Spinal cord (tissue), 10 donors: ENCODE data around the gene PREP. TPM values are rescaled to one million over a fixed set of nuclear protein-coding genes. Genes with fewer than 3 reads are reported as not detected.
"Not testable (repeated sequence)": the region's sequence is repeated elsewhere in the genome, so short reads cannot be mapped to it uniquely, and the experiment has no call there.

Source experiments
- DNase-seq, 6 donors: peaks; one replicate each; pipeline versions ENCODE4 v3.0.0 to v3.0.0-alpha.2; 2013 to 2015; ENCODE audit warnings: low spot score in 6 of 6, low read depth in 4 of 6
- H3K27ac ChIP-seq: one replicate; pipeline ENCODE4 v1.5.1; 2013; ENCODE audit warnings: low read depth, low read length, control low read depth
- H3K27me3 ChIP-seq: one replicate; pipeline ENCODE4 v1.6.1; 2013; ENCODE audit warnings: low read length; ENCODE audit not compliant: control insufficient read depth, insufficient read depth
- H3K36me3 ChIP-seq: one replicate; pipeline ENCODE4 v1.6.1; 2013; ENCODE audit warnings: low read length; ENCODE audit not compliant: control insufficient read depth, insufficient read depth
- H3K4me1 ChIP-seq: one replicate; pipeline ENCODE4 v1.6.1; 2013; ENCODE audit warnings: low read length; ENCODE audit not compliant: control insufficient read depth, insufficient read depth
- H3K4me3 ChIP-seq: one replicate; pipeline ENCODE4 v1.5.1; 2013; ENCODE audit warnings: low read depth, low read length, control low read depth
- H3K9me3 ChIP-seq: one replicate; pipeline ENCODE4 v1.6.1; 2013; ENCODE audit warnings: low read length; ENCODE audit not compliant: control insufficient read depth, insufficient read depth
- WGBS: methylation state at CpG from one replicate; pipeline ENCODE4 v1.1.5; 2013; ENCODE audit warnings: missing lambda C conversion rate; ENCODE audit not compliant: insufficient coverage; 5-methylcytosine and 5-hydroxymethylcytosine counted together
- polyA plus RNA-seq, 2 donors: library from polyadenylated mRNA; unstranded; fragments of 120-200 nt; gene quantifications; one replicate each; pipeline ENCODE4 v1.2.1, GENCODE V29; 2013; ENCODE audit not compliant: insufficient read length in 2 of 2
- total RNA-seq, 2 donors: library from RNA; depleted of rRNA in 1 of 2; stranded (reverse); fragments of 120-200 nt in 1 of 2; fragments of >200 nt in 1 of 2; gene quantifications; one replicate each; pipeline versions ENCODE4 v1.2.3 to v1.2.4, GENCODE V29; 2013 to 2014
- donor health status: healthy.

The PREP gene
- total and polyA plus RNA-seq, 4 donors, result 21.5 to 40.4 (median 35.3) TPM

DNA sequence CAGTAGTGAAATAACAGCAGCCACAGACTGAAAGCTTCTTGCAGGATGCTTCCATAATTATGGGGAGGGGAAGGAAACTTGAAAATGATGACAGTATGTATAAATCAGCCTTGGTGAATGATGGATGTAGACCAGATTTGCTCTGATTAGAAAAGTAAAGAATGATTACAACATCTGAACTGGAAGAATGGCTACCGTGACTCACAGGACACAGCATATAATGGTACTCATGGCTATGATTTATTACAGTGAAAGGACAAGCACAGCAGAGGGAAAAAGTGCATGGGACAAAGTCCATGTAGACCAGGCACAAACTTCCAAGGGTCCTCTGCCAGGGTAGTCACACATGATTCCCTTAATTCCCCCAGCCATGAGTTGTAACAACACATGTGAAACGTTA lies 152.3 kb downstream of the PREP start:
- DNase-seq, result no peak
- no peaks in the 10 kb centered on the region for H3K4me1 ChIP-seq
- no peaks in the 10 kb centered on the region for H3K27me3 ChIP-seq
- no peak overlapping the region for H3K27ac ChIP-seq
- H3K4me3 ChIP-seq, result no peak overlapping the region
- no peaks in the 10 kb centered on the region for H3K9me3 ChIP-seq
- H3K36me3 ChIP-seq, result no peaks in the 10 kb centered on the region
- WGBS, result 88% methylated on average over 1 of the region's 2 CpGs

DNA sequence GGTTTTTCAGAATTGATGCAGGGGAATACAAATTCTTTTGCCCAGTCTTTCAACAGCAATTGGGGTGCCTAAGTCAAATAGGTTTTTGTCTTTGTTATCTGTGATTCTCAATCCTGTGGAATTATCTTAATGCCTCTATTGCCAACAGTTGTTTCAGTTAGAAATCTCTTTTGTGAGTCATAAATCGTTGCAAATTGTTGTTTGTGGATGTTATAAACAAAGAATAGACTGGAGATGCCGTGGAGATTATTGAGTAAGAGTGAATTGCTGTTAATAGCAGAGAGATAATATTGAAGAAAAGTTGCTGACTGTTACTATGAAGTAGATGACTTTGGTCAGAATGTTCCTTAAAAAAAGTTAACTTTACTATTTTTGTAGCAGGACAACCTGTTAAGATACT lies 159.4 kb downstream of the PREP start:
- no peak overlapping the region for H3K27ac ChIP-seq
- no peaks in the 10 kb centered on the region for H3K9me3 ChIP-seq
- DNase-seq, result no peak
- H3K4me3 ChIP-seq, result no peak overlapping the region
- H3K4me1 ChIP-seq, result no peaks in the 10 kb centered on the region
- no peaks in the 10 kb centered on the region for H3K27me3 ChIP-seq
- H3K36me3 ChIP-seq, result no peaks in the 10 kb centered on the region
- 68% methylated on average over 2 of the region's 2 CpGs for WGBS

DNA sequence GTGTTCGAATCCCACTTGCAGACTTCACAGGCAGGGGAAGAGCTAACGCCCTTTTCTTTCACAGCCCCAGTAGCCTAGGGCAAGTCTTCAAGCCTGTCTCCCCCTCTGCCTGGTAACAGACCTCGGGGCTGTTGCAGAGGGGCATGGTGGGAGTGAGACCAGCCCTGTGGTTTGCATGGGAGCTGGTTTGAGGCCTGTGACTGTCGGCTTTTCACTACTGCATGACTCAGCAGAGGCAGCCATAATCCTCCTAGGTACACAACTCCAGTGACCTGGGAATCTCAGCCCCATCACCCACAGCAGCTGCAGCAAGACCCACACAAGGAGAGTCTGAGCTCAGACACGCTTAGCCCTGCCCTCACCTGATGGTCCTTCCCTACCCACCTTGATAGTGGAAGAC lies 167.7 kb downstream of the PREP start:
- Histone ChIP-seq H3K27me3 (no peaks in the 10 kb centered on the region), H3K4me1 (no peaks in the 10 kb centered on the region), H3K4me3 (no peak overlapping the region), H3K9me3 (peaks cover 3% of the 10 kb centered on the region), H3K27ac (no peak overlapping the region), H3K36me3 (no peaks in the 10 kb centered on the region)
- 100% methylated on average over 2 of the region's 5 CpGs for WGBS
- DNase-seq, result no peak

DNA sequence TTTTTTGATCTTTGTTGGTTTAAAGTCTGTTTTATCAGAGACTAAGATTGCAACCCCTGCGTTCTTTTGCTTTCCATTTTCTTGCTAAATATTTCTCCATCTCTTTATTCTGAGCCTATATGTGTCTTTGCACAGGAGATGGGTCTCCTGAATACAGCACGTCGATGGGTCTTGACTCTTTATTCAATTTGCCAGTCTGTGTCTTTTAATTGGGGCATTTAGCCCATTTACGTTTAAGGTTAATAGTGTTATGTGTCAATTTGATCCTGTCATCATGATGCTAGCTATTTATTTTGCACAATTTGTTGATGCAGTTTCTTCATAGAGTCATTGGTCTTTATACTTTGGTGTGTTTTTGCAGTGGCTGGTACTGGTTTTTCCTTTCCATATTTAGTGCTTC lies 171.1 kb downstream of the PREP start:
- H3K27me3 ChIP-seq, H3K9me3 ChIP-seq, H3K4me1 ChIP-seq, H3K27ac ChIP-seq, H3K4me3 ChIP-seq, DNase-seq, H3K36me3 ChIP-seq: not testable (repeated sequence)
- 93% methylated on average over 3 of the region's 4 CpGs for WGBS

Other genes with a start within 250 kb of the PREP start
- 1 to 10 TPM; 1.8 to 9.0 TPM for gene POPDC3, start 223.1 kb downstream of the PREP start, total RNA-seq
- 1 to 10 TPM; 4.9 to 5.7 TPM for gene POPDC3, start 223.1 kb downstream of the PREP start, polyA plus RNA-seq